HepG2 (cell line): ENCODE data around the gene C5orf15. TPM values are rescaled to one million over a fixed set of nuclear protein-coding genes. Genes with fewer than 3 reads are reported as not detected.
A peak's percentile ranks its signal among the peaks of the same experiment; 100 is the strongest.

Experiments
- EP300 ChIP-seq, 3 experiments: sonication (generic) in 1 of 3; formaldehyde crosslinking in 1 of 3; IDR thresholded peaks; 2 replicates each; pipeline versions ENCODE4 v1.5.1 to v1.6.1; 2011 to 2020; ENCODE audit warnings: low read depth in 2 of 3, low read length in 2 of 3, borderline replicate concordance in 1 of 3, improper control_type of control experiment in 1 of 3, mild to moderate bottlenecking in 1 of 3, missing genetic modification reagents in 1 of 3, moderate library complexity in 1 of 3
- POLR2G ChIP-seq: fragments of 200-400 bp; formaldehyde crosslinking; IDR thresholded peaks from 2 replicates; pipeline ENCODE4 v1.6.1; 2018; ENCODE audit warnings: mild to moderate bottlenecking, low read depth, low read length, moderate library complexity
- ZFP1 ChIP-seq: IDR thresholded peaks from 2 replicates; pipeline ENCODE4 v1.6.1; 2016
- ZNF136 ChIP-seq: sonication (generic); formaldehyde crosslinking; IDR thresholded peaks from 2 replicates; pipeline ENCODE4 v1.8.1; 2022; ENCODE audit warnings: low read depth, mild to moderate bottlenecking, moderate library complexity, missing genetic modification reagents
- ZNF546 ChIP-seq: sonication (generic); formaldehyde crosslinking; conservative IDR thresholded peaks from 2 replicates; pipeline ENCODE4 v1.8.1; 2023; ENCODE audit warnings: mild to moderate bottlenecking, missing genetic modification reagents
- ZNF772 ChIP-seq: sonication (generic); formaldehyde crosslinking; IDR thresholded peaks from 2 replicates; pipeline ENCODE4 v1.5.0; 2020; ENCODE audit warnings: mild to moderate bottlenecking, missing genetic modification reagents
- polyA plus RNA-seq, 8 experiments: library from polyadenylated mRNA; depleted of rRNA in 3 of 8; stranded (reverse) in 7 of 8; unstranded in 1 of 8; fragments of >200 nt; fragmentation: Illumina TruSeq in 4 of 8; extraction: Trizol in 4 of 8; gene quantifications; 2 replicates each; pipeline versions ENCODE4 v1.2.1 to v1.2.3, GENCODE V29; 2011 to 2016; ENCODE audit warnings: low read depth in 4 of 8, missing spikeins in 1 of 8, mixed read lengths in 1 of 8; ENCODE audit not compliant: insufficient read depth in 1 of 8
- total RNA-seq, 5 experiments: library from RNA; depleted of rRNA; stranded (reverse); fragments of >200 nt; fragmentation: Illumina TruSeq; extraction: Trizol; gene quantifications; 2 replicates each; pipeline ENCODE4 v1.2.3, GENCODE V29; 2016; ENCODE audit warnings: low read depth in 1 of 5
- TF ChIP-seq, protein P1 (sequence below): IDR thresholded peaks from 2 replicates; pipeline ENCODE4 v1.6.1; 2012; ENCODE audit warnings: low read length, improper control_type of control experiment
- TF ChIP-seq, protein P2 (sequence below): sonication (generic); formaldehyde crosslinking; IDR thresholded peaks from 2 replicates; pipeline ENCODE4 v1.4.0; 2020; ENCODE audit warnings: low read depth, mild to moderate bottlenecking, missing genetic modification reagents
- TF ChIP-seq, protein P3 (sequence below): sonication (generic); formaldehyde crosslinking; IDR thresholded peaks from 2 replicates; pipeline ENCODE4 v1.4.0; 2020; ENCODE audit warnings: missing genetic modification reagents
- TF ChIP-seq, protein P4 (sequence below): sonication (generic); formaldehyde crosslinking; IDR thresholded peaks from 2 replicates; pipeline ENCODE4 v1.4.0; 2020; ENCODE audit warnings: missing genetic modification reagents
- TF ChIP-seq, protein P5 (sequence below): sonication (generic); formaldehyde crosslinking; IDR thresholded peaks from 2 replicates; pipeline ENCODE4 v1.5.0; 2020; ENCODE audit warnings: mild to moderate bottlenecking, missing genetic modification reagents
- TF ChIP-seq, protein P6 (sequence below), 2 experiments: sonication (generic) in 1 of 2; formaldehyde crosslinking in 1 of 2; IDR thresholded peaks; 2 replicates each; pipeline versions ENCODE4 v1.4.0 to v1.6.1; 2016 to 2020; ENCODE audit warnings: borderline replicate concordance in 1 of 2, low read depth in 1 of 2, mild to moderate bottlenecking in 1 of 2, missing genetic modification reagents in 1 of 2

Gene C5orf15
- total and polyA plus RNA-seq, 2 of the 13 experiments (the other 11 are each of a cell fraction or from before 2014, with no cell fraction given) = 58.5 to 82.7 TPM

DNA sequence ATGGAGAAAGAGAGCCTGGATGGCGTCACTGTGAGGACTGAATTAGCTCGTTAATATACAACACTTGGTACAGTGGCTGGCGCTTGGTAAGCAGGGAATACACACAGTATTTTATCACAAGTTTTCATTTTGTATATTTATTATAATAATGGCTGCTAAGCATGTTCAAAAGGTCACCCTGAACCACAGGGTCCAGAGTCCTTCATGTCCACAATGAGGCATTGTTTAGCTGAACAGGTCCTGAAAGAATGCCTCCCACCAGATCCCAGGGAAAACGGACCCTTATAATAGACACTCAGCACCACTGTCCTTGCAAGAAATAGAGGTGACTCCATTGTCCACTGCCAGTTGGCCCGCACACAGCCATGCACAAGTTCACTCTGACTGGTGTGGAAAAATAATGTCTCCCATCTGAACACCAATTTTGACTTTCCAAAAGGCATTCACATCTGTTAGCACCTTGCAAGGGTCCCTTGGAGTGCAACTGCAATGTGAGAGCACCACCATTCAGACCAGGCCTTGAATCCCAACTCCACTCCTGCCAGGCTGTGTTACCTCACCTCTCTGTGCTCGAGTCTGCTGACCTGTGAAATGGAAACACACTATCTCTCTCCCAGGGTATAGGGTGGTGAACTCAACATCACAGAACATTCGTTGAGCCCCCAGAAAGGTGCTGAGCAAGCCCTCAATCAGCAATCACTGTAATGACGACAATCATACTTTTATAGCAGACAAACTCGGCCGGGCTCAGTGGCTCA, 32.5 kb upstream of the C5orf15 start (continued):
- TF ChIP-seq, protein P1, sequence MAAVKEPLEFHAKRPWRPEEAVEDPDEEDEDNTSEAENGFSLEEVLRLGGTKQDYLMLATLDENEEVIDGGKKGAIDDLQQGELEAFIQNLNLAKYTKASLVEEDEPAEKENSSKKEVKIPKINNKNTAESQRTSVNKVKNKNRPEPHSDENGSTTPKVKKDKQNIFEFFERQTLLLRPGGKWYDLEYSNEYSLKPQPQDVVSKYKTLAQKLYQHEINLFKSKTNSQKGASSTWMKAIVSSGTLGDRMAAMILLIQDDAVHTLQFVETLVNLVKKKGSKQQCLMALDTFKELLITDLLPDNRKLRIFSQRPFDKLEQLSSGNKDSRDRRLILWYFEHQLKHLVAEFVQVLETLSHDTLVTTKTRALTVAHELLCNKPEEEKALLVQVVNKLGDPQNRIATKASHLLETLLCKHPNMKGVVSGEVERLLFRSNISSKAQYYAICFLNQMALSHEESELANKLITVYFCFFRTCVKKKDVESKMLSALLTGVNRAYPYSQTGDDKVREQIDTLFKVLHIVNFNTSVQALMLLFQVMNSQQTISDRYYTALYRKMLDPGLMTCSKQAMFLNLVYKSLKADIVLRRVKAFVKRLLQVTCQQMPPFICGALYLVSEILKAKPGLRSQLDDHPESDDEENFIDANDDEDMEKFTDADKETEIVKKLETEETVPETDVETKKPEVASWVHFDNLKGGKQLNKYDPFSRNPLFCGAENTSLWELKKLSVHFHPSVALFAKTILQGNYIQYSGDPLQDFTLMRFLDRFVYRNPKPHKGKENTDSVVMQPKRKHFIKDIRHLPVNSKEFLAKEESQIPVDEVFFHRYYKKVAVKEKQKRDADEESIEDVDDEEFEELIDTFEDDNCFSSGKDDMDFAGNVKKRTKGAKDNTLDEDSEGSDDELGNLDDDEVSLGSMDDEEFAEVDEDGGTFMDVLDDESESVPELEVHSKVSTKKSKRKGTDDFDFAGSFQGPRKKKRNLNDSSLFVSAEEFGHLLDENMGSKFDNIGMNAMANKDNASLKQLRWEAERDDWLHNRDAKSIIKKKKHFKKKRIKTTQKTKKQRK = no peak
- TF ChIP-seq ZNF546 (CRISPR knock-in tag) = no peak
- TF ChIP-seq ZFP1 = no peak
- TF ChIP-seq, protein P2, sequence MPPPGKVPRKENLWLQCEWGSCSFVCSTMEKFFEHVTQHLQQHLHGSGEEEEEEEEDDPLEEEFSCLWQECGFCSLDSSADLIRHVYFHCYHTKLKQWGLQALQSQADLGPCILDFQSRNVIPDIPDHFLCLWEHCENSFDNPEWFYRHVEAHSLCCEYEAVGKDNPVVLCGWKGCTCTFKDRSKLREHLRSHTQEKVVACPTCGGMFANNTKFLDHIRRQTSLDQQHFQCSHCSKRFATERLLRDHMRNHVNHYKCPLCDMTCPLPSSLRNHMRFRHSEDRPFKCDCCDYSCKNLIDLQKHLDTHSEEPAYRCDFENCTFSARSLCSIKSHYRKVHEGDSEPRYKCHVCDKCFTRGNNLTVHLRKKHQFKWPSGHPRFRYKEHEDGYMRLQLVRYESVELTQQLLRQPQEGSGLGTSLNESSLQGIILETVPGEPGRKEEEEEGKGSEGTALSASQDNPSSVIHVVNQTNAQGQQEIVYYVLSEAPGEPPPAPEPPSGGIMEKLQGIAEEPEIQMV = no peak
- TF ChIP-seq EP300 (IDR thresholded peaks at IDR 0.05; ENCODE audit: low read depth in 2 of 2, low read length in 2 of 2) = no peak
- no peak for TF ChIP-seq EP300 (CRISPR knock-in tag; IDR thresholded peaks at IDR 0.05; ENCODE audit: borderline replicate concordance)
- TF ChIP-seq, protein P3, sequence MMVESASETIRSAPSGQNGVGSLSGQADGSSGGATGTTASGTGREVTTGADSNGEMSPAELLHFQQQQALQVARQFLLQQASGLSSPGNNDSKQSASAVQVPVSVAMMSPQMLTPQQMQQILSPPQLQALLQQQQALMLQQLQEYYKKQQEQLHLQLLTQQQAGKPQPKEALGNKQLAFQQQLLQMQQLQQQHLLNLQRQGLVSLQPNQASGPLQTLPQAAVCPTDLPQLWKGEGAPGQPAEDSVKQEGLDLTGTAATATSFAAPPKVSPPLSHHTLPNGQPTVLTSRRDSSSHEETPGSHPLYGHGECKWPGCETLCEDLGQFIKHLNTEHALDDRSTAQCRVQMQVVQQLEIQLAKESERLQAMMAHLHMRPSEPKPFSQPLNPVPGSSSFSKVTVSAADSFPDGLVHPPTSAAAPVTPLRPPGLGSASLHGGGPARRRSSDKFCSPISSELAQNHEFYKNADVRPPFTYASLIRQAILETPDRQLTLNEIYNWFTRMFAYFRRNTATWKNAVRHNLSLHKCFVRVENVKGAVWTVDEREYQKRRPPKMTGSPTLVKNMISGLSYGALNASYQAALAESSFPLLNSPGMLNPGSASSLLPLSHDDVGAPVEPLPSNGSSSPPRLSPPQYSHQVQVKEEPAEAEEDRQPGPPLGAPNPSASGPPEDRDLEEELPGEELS (CRISPR knock-in tag) = 0 out of 2 replicates have a peak, but pooled peaks have one; percentile 6
- TF ChIP-seq, protein P4, sequence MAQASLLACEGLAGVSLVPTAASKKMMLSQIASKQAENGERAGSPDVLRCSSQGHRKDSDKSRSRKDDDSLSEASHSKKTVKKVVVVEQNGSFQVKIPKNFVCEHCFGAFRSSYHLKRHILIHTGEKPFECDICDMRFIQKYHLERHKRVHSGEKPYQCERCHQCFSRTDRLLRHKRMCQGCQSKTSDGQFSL (CRISPR knock-in tag) = no peak
- no peak for TF ChIP-seq ZNF772 (CRISPR knock-in tag)
- TF ChIP-seq, protein P5, sequence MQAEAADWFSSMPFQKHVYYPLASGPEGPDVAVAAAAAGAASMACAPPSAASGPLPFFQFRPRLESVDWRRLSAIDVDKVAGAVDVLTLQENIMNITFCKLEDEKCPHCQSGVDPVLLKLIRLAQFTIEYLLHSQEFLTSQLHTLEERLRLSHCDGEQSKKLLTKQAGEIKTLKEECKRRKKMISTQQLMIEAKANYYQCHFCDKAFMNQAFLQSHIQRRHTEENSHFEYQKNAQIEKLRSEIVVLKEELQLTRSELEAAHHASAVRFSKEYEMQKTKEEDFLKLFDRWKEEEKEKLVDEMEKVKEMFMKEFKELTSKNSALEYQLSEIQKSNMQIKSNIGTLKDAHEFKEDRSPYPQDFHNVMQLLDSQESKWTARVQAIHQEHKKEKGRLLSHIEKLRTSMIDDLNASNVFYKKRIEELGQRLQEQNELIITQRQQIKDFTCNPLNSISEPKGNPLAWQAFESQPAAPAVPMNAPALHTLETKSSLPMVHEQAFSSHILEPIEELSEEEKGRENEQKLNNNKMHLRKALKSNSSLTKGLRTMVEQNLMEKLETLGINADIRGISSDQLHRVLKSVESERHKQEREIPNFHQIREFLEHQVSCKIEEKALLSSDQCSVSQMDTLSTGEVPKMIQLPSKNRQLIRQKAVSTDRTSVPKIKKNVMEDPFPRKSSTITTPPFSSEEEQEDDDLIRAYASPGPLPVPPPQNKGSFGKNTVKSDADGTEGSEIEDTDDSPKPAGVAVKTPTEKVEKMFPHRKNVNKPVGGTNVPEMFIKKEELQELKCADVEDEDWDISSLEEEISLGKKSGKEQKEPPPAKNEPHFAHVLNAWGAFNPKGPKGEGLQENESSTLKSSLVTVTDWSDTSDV (CRISPR knock-in tag) = no peak
- no peak for TF ChIP-seq ZNF136 (CRISPR knock-in tag)
- TF ChIP-seq, protein P6, sequence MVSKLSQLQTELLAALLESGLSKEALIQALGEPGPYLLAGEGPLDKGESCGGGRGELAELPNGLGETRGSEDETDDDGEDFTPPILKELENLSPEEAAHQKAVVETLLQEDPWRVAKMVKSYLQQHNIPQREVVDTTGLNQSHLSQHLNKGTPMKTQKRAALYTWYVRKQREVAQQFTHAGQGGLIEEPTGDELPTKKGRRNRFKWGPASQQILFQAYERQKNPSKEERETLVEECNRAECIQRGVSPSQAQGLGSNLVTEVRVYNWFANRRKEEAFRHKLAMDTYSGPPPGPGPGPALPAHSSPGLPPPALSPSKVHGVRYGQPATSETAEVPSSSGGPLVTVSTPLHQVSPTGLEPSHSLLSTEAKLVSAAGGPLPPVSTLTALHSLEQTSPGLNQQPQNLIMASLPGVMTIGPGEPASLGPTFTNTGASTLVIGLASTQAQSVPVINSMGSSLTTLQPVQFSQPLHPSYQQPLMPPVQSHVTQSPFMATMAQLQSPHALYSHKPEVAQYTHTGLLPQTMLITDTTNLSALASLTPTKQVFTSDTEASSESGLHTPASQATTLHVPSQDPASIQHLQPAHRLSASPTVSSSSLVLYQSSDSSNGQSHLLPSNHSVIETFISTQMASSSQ (IDR thresholded peaks at IDR 0.05; ENCODE audit: low read depth) = no peak
- TF ChIP-seq, protein P6 (CRISPR knock-in tag; IDR thresholded peaks at IDR 0.05; ENCODE audit: borderline replicate concordance) = no peak
- no peak; the same call in 1 of the 2 replicates for TF ChIP-seq POLR2G
